Ishikawa (cell line): ENCODE measurements around the gene OGFOD1.

Source experiments
- CEBPB ChIP-seq: IDR thresholded peaks from 2 replicates; pipeline ENCODE4 v1.6.1; 2012
- CREB1 ChIP-seq: IDR thresholded peaks from 2 replicates; pipeline ENCODE4 v1.6.1; 2012; ENCODE audit warnings: low read depth
- EGR1 ChIP-seq: IDR thresholded peaks from 2 replicates; pipeline ENCODE4 v1.6.1; 2012
- EP300 ChIP-seq: IDR thresholded peaks from 2 replicates; pipeline ENCODE4 v1.6.1; 2012; ENCODE audit warnings: borderline replicate concordance
- FOXM1 ChIP-seq: IDR thresholded peaks from 2 replicates; pipeline ENCODE4 v1.6.1; 2012; ENCODE audit warnings: low read depth, borderline replicate concordance
- MAX ChIP-seq: IDR thresholded peaks from 2 replicates; pipeline ENCODE4 v1.6.1; 2012
- NFIC ChIP-seq: IDR thresholded peaks from 2 replicates; pipeline ENCODE4 v1.6.1; 2012
- RAD21 ChIP-seq: IDR thresholded peaks from 2 replicates; pipeline ENCODE4 v1.6.1; 2012; ENCODE audit warnings: low read depth
- REST ChIP-seq: IDR thresholded peaks from 2 replicates; pipeline ENCODE4 v1.6.1; 2012; ENCODE audit warnings: low read depth, mild to moderate bottlenecking
- TAF1 ChIP-seq: IDR thresholded peaks from 2 replicates; pipeline ENCODE4 v1.6.1; 2012; ENCODE audit warnings: low read depth, mild to moderate bottlenecking
- TCF12 ChIP-seq: IDR thresholded peaks from 2 replicates; pipeline ENCODE4 v1.6.1; 2012; ENCODE audit warnings: low read depth
- TEAD4 ChIP-seq: IDR thresholded peaks from 2 replicates; pipeline ENCODE4 v1.6.1; 2012
- USF1 ChIP-seq: IDR thresholded peaks from 2 replicates; pipeline ENCODE4 v1.6.1; 2012
- YY1 ChIP-seq: IDR thresholded peaks from 2 replicates; pipeline ENCODE4 v1.6.1; 2012; ENCODE audit warnings: low read depth
- ZBTB7A ChIP-seq: IDR thresholded peaks from 2 replicates; pipeline ENCODE4 v1.6.1; 2012; ENCODE audit warnings: low read depth

The OGFOD1 gene

GRCh38 chr16:56479469-56479868, 28.1 kb downstream of the OGFOD1 start:
- TF ChIP-seq YY1 (no peak), NFIC (no peak), ZBTB7A (no peak), EGR1 (no peak), USF1 (no peak)

GRCh38 chr16:56480776-56481467, 29.6 kb downstream of the OGFOD1 start:
- no peak for TF ChIP-seq CEBPB
- TF ChIP-seq ZBTB7A: no peak
- no peak for TF ChIP-seq TAF1
- no peak for TF ChIP-seq NFIC

GRCh38 chr16:56481468-56482122, 30.2 kb downstream of the OGFOD1 start:
- TF ChIP-seq RAD21 (no peak), USF1 (no peak)

- TF ChIP-seq FOXM1: no peak
- peak; percentile 33; the same call in 1 of the 2 replicates for TF ChIP-seq USF1
- no peak for TF ChIP-seq TEAD4
Measured at GRCh38 chr16:56482683-56483236, 31.4 kb downstream of the OGFOD1 start.

GRCh38 chr16:56483394-56483793, 32.0 kb downstream of the OGFOD1 start:
- TF ChIP-seq TAF1 (no peak), EGR1 (no peak), CEBPB (no peak), USF1 (no peak), NFIC (no peak), RAD21 (no peak), FOXM1 (no peak), EP300 (no peak)

- TF ChIP-seq TAF1 (no peak), MAX (no peak), EGR1 (no peak), RAD21 (no peak), EP300 (no peak), TEAD4 (no peak), REST (no peak), USF1 (no peak), YY1 (no peak), ZBTB7A (no peak)
Measured at GRCh38 chr16:56488035-56488434, 36.7 kb downstream of the OGFOD1 start.

- TF ChIP-seq EP300 (no peak), USF1 (no peak), YY1 (no peak), FOXM1 (no peak), CREB1 (no peak), TEAD4 (no peak), TAF1 (no peak), RAD21 (no peak), ZBTB7A (no peak), REST (no peak), TCF12 (no peak), MAX (no peak), EGR1 (no peak), CEBPB (no peak), NFIC (no peak)
Measured at GRCh38 chr16:56491657-56492261, 40.4 kb downstream of the OGFOD1 start.
